HG03460 (cell line): ENCODE measurements around the gene MRPS25.
"Not testable (repeated sequence)": the region's sequence is repeated elsewhere in the genome, so short reads cannot be mapped to it uniquely, and the experiment has no call there.

ENCODE experiments used
- ATAC-seq: cut with Tn5 transposase; IDR thresholded peaks from one replicate; pipeline ENCODE4 v1.9.1; 2021; ENCODE audit not compliant: unreplicated experiment

Gene MRPS25

GRCh38 chr3:15044326-15044725, 20.8 kb downstream of the MRPS25 start:
- no peak for ATAC-seq

- ATAC-seq = no peak
Observed at GRCh38 chr3:15043408-15044171, 21.5 kb downstream of the MRPS25 start.

- no peak for ATAC-seq
Observed at GRCh38 chr3:15042936-15043335, 22.2 kb downstream of the MRPS25 start.

- no peak for ATAC-seq
Observed at GRCh38 chr3:15041950-15042349, 23.2 kb downstream of the MRPS25 start.

- ATAC-seq = no peak
Observed at GRCh38 chr3:15040844-15041243, 24.3 kb downstream of the MRPS25 start.

- no peak for ATAC-seq
Observed at GRCh38 chr3:15038306-15038705, 26.8 kb downstream of the MRPS25 start.

- no peak for ATAC-seq
Observed at GRCh38 chr3:15033103-15033502, 32.0 kb downstream of the MRPS25 start.

- no peak for ATAC-seq
Observed at GRCh38 chr3:15032650-15033049, 32.5 kb downstream of the MRPS25 start.

- ATAC-seq = no peak
Observed at GRCh38 chr3:15029625-15030024, 35.5 kb downstream of the MRPS25 start.

- ATAC-seq = no peak
Observed at GRCh38 chr3:15023719-15024118, 41.4 kb downstream of the MRPS25 start.

- ATAC-seq = no peak
Observed at GRCh38 chr3:15023249-15023648, 41.9 kb downstream of the MRPS25 start.

- no peak for ATAC-seq
Observed at GRCh38 chr3:15017191-15017590, 47.9 kb downstream of the MRPS25 start.

GRCh38 chr3:15015456-15015855, 49.7 kb downstream of the MRPS25 start:
- ATAC-seq = no peak

- ATAC-seq = no peak
Observed at GRCh38 chr3:15014606-15015328, 50.3 kb downstream of the MRPS25 start.

GRCh38 chr3:15011174-15011573, 53.9 kb downstream of the MRPS25 start:
- ATAC-seq = no peak

GRCh38 chr3:15010664-15011063, 54.5 kb downstream of the MRPS25 start:
- ATAC-seq = no peak

- no peak for ATAC-seq
Observed at GRCh38 chr3:15009167-15009566, 55.9 kb downstream of the MRPS25 start.

GRCh38 chr3:15007681-15008141, 57.4 kb downstream of the MRPS25 start:
- ATAC-seq = no peak

- not testable (repeated sequence) for ATAC-seq
Observed at GRCh38 chr3:14999182-14999581, 65.9 kb downstream of the MRPS25 start.
